GM18517 (cell line): ENCODE results near the gene TAOK1.
A peak's percentile ranks its signal among the peaks of the same experiment; 100 is the strongest.
"Not testable (repeated sequence)": the region's sequence is repeated elsewhere in the genome, so short reads cannot be mapped to it uniquely, and the experiment has no call there.

Source experiments
- ATAC-seq: cut with Tn5 transposase; IDR thresholded peaks from one replicate; pipeline ENCODE4 v1.9.1; 2021; ENCODE audit warnings: mild to moderate bottlenecking, moderate library complexity; ENCODE audit not compliant: unreplicated experiment

TAOK1 gene

DNA sequence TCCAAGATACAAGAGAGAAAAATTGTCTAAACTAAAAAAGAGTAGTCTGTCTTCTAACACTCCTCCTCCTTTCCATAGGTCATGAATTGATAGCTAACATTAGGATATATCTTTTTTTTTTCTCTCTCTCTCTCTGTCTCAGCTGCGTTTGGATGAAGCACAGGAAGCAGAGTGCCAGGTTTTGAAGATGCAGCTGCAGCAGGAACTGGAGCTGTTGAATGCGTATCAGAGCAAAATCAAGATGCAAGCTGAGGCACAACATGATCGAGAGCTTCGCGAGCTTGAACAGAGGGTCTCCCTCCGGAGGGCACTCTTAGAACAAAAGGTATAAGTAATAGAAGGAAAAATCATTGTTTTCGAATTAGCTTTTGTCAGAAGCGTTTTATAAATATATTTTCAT, 143.8 kb downstream of the TAOK1 start:
- ATAC-seq = no peak

DNA sequence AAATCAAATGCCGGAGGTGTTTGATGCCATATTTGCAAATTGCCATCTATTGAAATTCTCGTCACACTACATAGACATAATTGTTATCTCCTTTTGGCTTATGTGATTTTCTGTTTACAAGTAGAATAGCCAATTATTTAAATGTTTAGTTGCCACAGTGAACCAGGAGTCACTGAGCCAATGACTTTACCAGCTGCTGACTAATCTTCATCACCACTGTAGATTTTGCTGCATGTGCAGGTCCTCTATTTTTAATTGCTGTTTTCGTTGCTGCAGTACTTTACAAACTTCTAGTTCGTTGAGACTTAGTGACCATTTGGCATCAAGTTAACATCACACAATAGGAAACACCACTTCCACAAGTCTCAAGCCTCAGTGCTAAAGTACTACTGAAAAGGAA, 153.9 kb downstream of the TAOK1 start:
- ATAC-seq = no peak

DNA sequence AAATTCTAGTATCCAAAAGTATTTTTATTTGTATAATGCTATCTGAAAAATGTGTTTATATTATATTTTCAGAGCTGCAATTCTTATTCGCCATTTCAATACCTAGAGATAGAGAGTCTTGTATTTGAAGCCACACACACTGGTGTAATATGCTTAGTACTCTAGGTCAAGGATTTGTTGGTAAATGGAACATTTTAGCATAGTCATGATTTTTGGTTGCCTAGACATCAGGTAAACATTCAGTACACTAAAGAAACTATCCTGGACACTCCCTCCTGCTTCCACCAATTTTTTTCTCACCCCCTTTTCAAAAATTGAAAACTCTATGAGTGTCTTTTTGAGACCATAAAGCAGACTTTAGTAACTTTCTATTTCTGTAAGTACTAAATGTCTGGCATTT, 155.9 kb downstream of the TAOK1 start:
- ATAC-seq = no peak

DNA sequence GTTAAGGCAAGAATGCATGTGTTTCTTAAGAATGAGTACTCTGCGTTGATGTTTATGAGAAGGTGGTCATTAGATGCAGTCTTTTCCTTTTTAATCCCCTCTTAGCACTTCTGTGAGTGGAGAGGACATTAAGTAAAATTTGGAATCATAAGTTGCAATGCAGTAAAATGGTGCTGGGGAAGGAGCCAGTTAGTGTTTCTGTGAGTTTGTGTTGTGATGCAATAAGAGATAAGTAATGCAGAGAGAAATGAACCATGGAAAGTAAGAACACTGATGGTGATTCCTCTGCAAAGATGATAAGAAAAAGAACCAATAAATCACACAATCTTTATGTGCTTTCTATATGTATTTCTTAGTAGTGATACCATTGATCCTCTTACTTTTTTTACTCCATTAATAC, 156.7 kb downstream of the TAOK1 start:
- no peak for ATAC-seq

DNA sequence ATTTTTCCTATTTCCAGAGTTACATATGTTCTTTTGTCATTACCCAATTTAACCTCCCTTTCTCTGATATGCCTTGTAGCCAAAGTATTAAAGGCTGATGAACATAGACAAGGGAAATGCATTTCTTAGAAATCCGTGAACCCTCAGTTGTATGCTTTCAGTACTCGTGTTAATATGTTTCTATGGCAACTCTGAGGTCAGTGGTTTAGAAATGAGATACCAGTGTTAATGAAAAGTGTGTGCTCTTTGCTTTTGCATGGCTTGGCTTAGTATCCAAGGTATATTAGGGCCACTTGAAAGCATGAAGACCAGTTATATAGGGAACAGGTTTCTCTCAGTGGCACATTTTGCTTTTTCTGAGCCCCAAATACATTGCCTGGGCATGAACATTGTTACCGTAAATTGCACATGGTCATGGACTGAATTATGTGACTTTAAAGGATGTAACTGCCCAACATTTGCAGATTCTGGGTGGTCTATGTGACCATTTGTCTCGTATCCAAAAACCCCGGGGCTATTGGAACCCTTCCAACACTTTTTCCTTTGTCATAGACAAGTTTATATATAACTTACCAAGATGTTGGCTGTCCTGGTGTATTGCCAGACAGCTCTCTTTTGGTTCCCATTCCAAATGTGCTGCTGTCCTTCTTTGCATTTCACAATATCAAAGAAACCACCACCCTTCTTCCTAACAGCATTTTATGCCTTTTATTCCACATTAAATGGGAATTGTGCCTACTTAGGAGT, 159.2 kb downstream of the TAOK1 start:
- ATAC-seq = no peak

DNA sequence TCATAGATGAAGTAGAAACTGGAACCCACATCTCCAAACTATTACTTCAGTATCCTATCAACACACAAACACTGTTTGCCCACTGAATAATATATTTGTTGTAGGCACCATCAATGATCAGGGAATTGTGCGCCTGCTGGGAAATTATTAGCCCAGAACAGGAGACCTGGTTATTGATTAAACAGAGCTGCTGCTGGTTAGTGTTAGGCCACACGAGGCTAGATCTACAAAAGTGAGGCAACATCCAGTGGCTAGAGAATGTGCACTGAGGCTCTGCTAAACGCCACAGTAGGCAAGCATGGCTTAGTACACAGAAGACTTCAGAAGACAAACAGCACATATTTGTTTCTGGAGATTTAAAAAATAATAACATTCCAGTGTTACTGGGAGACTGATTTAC, 165.7 kb downstream of the TAOK1 start:
- no peak for ATAC-seq

DNA sequence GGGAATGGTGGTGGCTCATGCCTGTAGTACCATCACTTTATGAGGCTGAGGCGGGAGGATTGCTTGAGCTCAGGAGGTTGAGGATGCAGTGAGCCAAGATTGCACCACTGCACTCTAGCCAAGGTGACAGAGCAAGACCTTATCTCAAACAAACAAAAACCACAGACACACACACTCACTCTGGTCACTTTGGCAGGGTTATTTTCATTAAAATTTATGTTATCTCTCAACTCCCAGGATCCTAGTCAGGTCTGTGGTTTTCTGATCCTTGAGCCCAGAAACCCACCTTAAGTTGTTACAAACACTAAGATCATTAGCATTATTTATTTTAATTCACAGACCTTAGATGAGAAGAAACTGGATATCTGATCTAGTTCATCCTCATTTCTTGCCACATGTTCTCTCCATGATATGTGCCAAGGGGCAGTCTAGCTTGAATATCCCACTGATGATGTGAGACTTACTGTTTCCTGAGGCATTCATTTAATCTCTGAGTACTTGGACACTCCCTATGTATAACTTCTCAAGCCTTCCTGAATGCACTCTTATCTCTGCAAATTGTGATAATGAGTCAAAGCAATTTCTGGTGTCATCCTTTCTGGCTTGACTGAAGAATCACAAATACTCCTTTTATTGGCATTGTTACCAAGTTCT, 167.0 kb downstream of the TAOK1 start:
- no peak for ATAC-seq

DNA sequence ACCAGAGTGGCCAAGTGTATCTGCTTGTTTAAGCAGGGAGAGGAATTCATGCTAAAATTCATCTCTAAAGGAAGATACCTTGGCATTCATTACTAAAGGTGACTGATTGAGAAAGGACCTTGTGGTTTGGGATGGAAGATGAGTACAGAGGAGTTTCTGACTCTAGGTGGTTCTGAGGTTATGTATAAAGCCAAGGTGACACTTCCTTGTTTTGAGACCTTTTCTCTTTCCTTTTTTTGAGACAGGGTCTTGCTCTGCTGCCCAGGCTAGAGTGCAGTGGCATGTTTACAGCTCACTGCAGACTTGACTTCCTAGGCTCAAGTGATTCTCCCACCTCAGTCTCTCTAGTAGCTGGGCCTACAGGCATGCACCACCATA, 167.6 kb downstream of the TAOK1 start:
- no peak for ATAC-seq

DNA sequence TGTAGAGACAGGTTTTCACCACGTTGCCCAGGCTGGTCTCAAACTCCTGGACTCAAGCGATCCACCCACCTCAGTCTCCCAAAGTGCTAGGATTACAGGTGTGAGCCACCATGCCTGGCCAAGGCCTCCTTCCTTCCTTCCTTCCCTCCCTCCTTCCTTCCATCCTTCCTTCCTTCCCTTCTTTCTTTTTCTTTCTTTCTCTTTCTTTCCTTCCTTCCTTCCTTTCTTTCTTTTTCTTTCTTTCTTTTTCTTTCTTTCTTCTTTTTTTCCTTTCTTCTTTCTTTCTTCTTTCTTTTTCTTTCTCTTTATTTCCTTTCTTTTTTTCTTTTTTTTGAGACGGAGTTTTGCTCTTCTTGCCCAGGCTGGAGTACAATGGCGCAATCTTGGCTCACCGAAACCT, 168.0 kb downstream of the TAOK1 start:
- not testable (repeated sequence) for ATAC-seq

DNA sequence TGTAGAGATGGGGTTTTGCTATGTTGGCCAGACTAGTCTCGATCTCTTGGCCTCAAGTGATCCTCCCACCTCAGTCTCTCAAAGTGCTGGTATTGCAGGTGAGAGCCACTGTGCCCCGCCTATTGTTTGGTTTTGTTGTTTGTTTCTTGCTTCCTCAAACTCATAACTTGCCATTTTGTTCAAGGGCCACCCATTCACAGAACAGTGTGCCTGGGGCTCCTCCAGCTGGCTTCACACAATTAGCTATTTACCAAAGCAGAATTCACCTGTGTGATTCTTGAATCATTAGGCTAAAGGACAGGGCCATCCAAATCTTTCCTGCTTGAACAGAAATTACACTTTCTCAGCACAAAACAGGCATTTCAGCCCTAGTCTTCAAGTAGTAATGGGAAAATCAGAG, 169.5 kb downstream of the TAOK1 start:
- no peak for ATAC-seq

DNA sequence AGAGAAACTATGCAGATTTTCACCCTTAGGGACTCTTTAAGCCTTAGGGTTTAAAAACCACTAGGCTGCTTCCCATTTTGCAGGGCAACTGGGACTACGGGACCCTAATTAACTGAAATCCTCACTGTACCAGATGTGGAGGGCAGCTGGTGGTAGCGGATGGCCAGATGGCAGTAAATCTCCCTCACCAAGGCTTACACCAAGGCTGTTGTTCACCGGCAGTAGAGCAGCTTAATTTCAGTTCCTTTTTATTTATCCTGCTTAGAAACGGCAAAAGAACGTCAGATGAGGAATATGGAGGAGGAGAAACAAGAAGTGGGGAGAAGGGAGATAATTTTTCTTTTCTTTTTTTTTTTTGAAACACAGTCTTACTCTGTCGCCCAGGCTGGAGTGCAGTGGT, 170.2 kb downstream of the TAOK1 start:
- ATAC-seq = no peak

DNA sequence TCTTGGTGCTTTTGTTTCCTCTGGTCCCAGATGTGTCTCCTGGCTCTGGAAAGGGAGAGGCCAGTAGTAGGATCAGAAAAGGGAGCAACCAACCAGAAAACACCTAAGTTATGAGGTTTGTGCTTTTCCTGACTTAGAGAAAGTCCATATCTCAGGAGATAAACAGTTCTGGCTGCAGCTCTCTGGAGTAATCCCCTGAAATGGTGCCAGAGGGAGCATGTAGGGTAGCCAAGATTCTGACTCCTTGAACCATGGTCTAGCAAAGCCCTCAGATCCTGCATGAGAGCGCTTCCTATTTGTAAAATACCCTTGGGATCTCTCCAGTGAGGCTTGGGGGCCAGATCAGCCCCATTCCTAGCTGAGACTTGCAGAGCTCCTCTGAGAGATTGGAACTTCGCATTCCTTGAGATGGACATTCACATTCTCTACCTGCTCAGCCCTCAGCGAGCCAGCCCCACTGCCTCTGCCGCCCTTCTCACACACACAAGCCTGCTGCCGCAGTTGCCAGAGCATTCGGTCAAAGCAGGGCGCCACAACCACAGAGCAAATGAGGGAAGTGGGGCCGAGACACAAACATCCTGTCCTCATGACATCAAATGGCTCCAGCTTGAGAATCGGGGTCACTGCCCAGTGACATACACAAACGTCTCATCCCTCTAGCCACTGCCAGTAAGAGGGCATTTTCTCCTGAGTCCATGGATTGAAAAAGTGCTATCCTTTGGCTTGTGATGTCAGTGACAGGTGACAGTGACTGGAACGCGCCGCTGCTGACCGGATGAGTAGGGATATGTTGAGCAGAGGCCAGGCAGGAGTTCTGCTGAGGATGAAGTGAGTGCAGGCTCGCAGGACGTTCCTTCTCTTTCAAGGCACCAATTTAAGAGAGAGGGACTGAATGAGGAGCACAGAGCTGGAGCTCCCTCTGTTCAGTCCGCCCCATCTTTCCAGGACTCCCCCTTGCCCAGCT, 171.7 kb downstream of the TAOK1 start:
- no peak for ATAC-seq

DNA sequence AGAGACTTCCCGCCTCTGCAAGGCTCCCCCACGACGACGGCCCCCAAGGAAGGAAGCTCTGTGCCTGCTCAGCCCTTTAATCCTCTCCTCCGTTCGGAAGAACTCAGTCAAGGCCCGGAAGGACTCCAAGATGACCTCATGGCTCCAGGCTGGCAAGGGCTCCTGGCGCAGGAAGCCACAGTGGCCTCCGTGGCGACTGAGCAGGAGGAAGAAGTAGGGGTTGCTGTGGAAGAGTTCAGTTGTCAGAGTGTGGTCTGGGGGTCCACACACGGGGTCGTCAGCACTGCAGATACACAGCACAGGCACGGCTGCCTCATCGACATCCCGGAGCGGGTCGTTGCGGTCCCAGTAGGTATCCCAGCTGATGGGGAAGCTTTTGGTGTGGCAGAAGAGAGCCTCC, 172.5 kb downstream of the TAOK1 start:
- no peak for ATAC-seq

DNA sequence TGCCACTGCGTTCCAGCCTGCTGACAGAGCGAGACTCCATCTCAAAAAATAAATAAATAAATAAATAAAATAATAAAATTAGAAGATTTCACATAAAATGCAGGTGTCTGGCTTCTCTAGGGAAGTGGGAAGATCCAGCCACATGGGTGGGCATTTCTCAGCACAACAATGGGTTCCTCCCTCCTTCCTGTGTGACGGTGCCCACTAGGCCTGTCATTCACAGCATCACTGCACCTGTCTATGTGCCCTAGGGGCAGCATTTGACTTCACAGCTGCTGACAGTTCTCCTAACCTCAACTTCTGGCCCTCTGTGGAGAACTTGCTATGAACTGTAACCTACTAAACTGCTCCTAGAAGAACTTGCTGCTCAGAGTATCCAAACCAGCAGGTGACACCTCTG, 173.7 kb downstream of the TAOK1 start:
- ATAC-seq = no peak

DNA sequence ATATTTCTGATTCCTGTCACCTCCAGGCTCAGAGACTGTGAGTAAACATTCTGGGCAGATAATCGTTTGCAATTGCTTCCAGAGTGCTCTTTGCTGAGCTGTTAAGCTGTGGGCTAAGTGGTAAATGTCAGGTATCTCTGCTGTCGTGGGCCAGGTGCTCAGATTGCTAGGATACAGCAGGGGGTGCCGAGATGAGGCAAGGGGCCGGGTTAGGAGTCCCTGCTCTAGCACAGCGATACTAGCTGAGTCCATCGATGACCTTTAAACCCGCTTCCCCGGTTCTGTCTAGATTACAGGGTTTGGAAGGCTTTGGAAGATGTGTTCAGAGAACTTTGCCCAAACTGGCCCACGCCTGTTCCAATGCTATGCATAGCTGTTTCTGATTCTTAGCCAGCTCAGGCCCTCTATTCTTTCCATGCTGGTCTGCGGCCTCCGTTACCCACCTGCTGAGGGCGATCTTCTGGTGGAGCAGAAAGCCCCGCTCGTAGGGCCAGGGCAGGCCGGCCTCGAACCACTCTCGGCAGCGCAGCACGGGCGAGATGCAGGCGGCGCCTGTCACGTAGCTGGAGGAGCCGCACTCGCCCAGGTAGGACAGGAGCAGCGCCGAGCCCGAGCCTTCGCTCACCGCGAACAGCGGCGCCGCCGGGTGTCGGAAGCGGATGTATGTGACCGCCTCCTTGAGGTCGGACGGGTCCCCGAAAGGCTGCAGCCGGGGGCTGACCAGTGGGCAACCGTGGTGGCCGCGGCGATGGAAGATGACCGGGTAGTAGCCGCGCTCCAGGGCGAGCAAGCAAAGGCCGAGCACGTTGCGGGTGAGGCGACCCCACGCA, 175.7 kb downstream of the TAOK1 start:
- peak; percentile 13 for ATAC-seq

DNA sequence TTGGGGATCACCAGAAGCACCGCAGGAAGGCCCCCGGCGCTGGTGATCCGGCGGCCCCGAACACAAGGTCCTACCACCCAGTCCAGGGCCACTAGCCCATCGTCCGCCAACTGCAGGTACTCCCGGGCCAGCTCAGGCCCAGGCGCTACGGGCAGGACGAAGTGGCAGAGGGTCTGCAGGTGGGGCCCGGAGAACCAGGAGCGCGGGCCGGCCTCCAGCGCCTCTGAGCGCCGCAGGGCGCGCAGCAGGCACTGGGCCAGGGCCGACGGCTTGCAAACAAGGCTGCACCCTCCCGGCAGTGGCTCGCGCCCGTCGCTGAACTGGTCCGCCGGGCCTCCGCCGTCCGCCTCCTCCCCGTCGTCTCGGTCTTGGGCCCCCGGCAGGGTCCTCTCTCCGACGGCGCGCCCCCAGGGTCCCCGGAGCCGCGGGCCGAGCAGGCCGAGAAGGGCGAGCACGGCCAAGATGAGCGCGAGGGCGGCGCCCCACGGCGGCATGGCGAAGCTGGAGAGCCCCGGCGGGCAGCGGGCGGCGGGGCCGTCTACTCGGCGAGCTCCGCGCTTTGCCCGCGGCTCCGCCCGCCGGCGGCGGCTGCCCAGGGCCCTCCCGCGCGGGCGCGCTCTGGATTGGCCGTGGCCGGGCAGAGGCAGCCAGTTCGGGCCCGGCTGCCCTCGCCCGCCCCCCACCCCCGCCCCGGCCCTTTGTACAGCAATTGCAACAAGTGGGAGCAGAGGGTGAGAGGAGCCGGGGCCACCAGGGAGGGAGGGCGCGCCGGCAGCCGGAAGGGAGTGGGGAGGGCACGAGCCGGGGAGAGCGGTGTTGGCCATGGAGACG, 176.5 kb downstream of the TAOK1 start, which contains the start of gene ABHD15:
Gene ABHD15, minus strand, starts transcription at position 565 of the 831 bp plus-strand sequence. Its CDS starts 71 bp downstream, at position 494.
- peak; percentile 23 for ATAC-seq

DNA sequence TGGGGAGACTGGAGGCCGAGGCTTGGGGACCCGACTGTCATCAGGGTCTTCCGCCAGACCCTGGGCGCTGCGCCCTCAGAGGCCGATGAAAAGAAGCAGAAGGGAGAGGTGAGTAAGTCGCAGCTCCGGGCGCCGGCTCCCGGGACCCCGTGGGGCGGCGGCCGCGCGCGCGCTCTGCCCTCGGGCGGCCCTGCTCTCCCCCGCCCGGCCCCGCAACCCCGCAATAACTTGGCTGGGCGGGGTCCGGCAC, 177.1 kb downstream of the TAOK1 start:
- peak; percentile 6 for ATAC-seq

DNA sequence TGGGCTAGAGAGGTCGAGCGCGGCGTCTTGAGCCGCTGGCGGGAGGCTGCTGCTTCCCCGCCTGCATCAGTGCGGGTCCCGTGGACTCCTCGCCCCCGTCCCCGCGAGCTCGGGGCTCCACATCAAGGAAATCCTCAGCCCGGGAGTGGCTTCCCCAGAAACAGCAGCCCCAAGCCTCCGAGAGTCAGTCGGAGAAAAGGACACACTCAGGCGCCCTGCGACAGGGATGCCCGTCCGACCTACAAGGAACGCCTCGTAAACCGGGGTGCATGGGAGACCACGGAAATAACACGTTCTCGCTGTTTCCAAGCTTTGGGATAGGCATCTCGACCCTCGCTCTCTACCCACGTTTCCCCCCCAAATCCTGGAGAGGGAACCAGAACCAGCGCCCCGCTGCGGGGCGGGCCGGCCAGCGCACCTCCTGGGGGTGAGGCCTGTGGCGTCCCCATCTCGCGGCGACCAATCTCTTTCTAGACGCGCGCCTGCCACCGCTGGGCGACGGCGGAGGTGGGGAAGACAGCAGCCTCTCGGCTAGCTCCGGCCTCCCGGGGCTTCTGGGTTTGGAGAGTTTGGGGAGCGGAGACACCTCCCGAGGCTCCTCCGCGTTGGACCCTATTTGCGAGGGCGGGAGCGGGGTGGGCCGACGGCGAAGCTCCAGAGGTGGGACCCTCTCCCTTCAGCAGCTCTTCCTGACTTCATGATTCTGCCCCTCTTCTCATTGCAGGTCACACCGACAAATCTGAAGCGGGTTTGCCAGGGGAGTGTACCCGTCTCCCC, 177.6 kb downstream of the TAOK1 start:
- ATAC-seq = peak; percentile 40
